HEK293 (cell line): ENCODE data around the gene TGFB2.

Experiments
- CTCF ChIA-PET: fragments of 350-600 bp; formaldehyde crosslinking; extraction: SDS; loops from one replicate; lab custom pipeline; 2021; ENCODE audit warnings: antibody characterized with exemption; lab: Yijun Ruan, JAX
- POLR2A ChIA-PET: fragments of 300-600 bp; formaldehyde crosslinking; extraction: SDS; loops from one replicate; lab custom pipeline; 2020; ENCODE audit warnings: antibody characterized with exemption, inconsistent platforms; lab: Yijun Ruan, JAX
- H3K27ac ChIP-seq: fragments of 200-500 bp; sonication (Bioruptor generic); 2 replicates; pipeline ENCODE4 v1.5.1; 2014; ENCODE audit warnings: low read depth, low read length, control low read depth, inconsistent platforms; ENCODE audit errors: extremely low read depth
- H3K36me3 ChIP-seq, 2 experiments: fragments of 200-500 bp in 1 of 2; sonication (Bioruptor generic) in 1 of 2; 1 replicate in 1 of 2; 2 replicates in 1 of 2; pipeline ENCODE4 v1.5.1; 2014 to 2017; ENCODE audit warnings: inconsistent platforms in 2 of 2, low read length in 2 of 2; ENCODE audit not compliant: control insufficient read depth in 2 of 2, insufficient read depth in 1 of 2
- H3K4me1 ChIP-seq: fragments of 200-500 bp; sonication (Bioruptor generic); 2 replicates; pipeline ENCODE4 v1.5.1; 2014; ENCODE audit warnings: mild to moderate bottlenecking, low read length, inconsistent platforms; ENCODE audit not compliant: control insufficient read depth, insufficient read depth
- H3K4me3 ChIP-seq: 2 replicates; pipeline ENCODE4 v1.5.1; 2011; ENCODE audit warnings: low read depth, mild to moderate bottlenecking, control low read depth, low read length, moderate library complexity
- H3K9me3 ChIP-seq: fragments of 200-500 bp; sonication (Bioruptor generic); 2 replicates; pipeline ENCODE4 v1.5.1; 2014; ENCODE audit warnings: low read depth, low read length, inconsistent platforms; ENCODE audit not compliant: control insufficient read depth, insufficient read depth
- KLF8 ChIP-seq: fragments of 450-650 bp; formaldehyde crosslinking; IDR thresholded peaks from 2 replicates; pipeline ENCODE4 v1.5.1; 2016; ENCODE audit warnings: missing biosample characterization, missing genetic modification characterization
- MZF1 ChIP-seq: fragments of 450-650 bp; formaldehyde crosslinking; IDR thresholded peaks from 2 replicates; pipeline ENCODE4 v1.5.1; 2017; ENCODE audit warnings: missing biosample characterization, missing genetic modification characterization, borderline replicate concordance
- PATZ1 ChIP-seq: fragments of 450-650 bp; formaldehyde crosslinking; IDR thresholded peaks from 2 replicates; pipeline ENCODE4 v1.5.1; 2016; ENCODE audit warnings: missing biosample characterization, missing genetic modification characterization
- PBX3 ChIP-seq: sonication (generic); formaldehyde crosslinking; IDR thresholded peaks from 2 replicates; pipeline ENCODE4 v1.8.1; 2022; ENCODE audit warnings: mild to moderate bottlenecking, moderate library complexity, missing genetic modification reagents
- PRDM10 ChIP-seq: fragments of 450-650 bp; formaldehyde crosslinking; IDR thresholded peaks from 2 replicates; pipeline ENCODE4 v1.5.1; 2016; ENCODE audit warnings: missing biosample characterization, missing genetic modification characterization
- PRDM6 ChIP-seq: fragments of 450-650 bp; formaldehyde crosslinking; IDR thresholded peaks from 2 replicates; pipeline ENCODE4 v1.5.1; 2017; ENCODE audit warnings: missing biosample characterization, missing genetic modification characterization
- SP3 ChIP-seq: fragments of 450-650 bp; formaldehyde crosslinking; IDR thresholded peaks from 2 replicates; pipeline ENCODE4 v1.5.1; 2016; ENCODE audit warnings: missing biosample characterization, missing genetic modification characterization
- ZBTB10 ChIP-seq: fragments of 450-650 bp; formaldehyde crosslinking; IDR thresholded peaks from 2 replicates; pipeline ENCODE4 v1.5.1; 2016; ENCODE audit warnings: missing biosample characterization, missing genetic modification characterization
- ZEB2 ChIP-seq: fragments of 450-650 bp; formaldehyde crosslinking; IDR thresholded peaks from 2 replicates; pipeline ENCODE4 v1.5.1; 2016; ENCODE audit warnings: missing biosample characterization, missing genetic modification characterization
- ZFP69B ChIP-seq: fragments of 450-650 bp; formaldehyde crosslinking; IDR thresholded peaks from 2 replicates; pipeline ENCODE4 v1.5.1; 2016; ENCODE audit warnings: missing biosample characterization, missing genetic modification characterization
- ZNF148 ChIP-seq: fragments of 450-650 bp; formaldehyde crosslinking; IDR thresholded peaks from 2 replicates; pipeline ENCODE4 v1.5.0; 2017; ENCODE audit warnings: missing biosample characterization, missing genetic modification characterization, borderline replicate concordance
- ZNF155 ChIP-seq: fragments of 450-650 bp; formaldehyde crosslinking; IDR thresholded peaks from 2 replicates; pipeline ENCODE4 v1.5.1; 2016; ENCODE audit warnings: missing biosample characterization, missing genetic modification characterization
- ZNF16 ChIP-seq: fragments of 450-650 bp; formaldehyde crosslinking; IDR thresholded peaks from 2 replicates; pipeline ENCODE4 v1.5.1; 2016; ENCODE audit warnings: low read depth, missing biosample characterization, missing genetic modification characterization
- ZNF24 ChIP-seq: fragments of 450-650 bp; formaldehyde crosslinking; IDR thresholded peaks from 2 replicates; pipeline ENCODE4 v1.5.1; 2016; ENCODE audit warnings: missing biosample characterization, missing genetic modification characterization
- ZNF274 ChIP-seq, 2 experiments: fragments of 200-500 bp in 1 of 2; fragments of 450-650 bp in 1 of 2; sonication (Bioruptor generic) in 1 of 2; formaldehyde crosslinking in 1 of 2; IDR thresholded peaks; 2 replicates each; pipeline versions ENCODE4 v1.5.1 to v1.6.1; 2014 to 2016; ENCODE audit warnings: borderline replicate concordance in 1 of 2, inconsistent platforms in 1 of 2, low read length in 1 of 2, missing biosample characterization in 1 of 2, missing genetic modification characterization in 1 of 2
- ZNF311 ChIP-seq: fragments of 450-650 bp; formaldehyde crosslinking; IDR thresholded peaks from 2 replicates; pipeline ENCODE4 v1.5.1; 2017; ENCODE audit warnings: missing biosample characterization, missing genetic modification characterization, borderline replicate concordance
- ZNF341 ChIP-seq: fragments of 450-650 bp; formaldehyde crosslinking; IDR thresholded peaks from 2 replicates; pipeline ENCODE4; 2016; ENCODE audit warnings: low read depth, missing biosample characterization, missing genetic modification characterization
- ZNF366 ChIP-seq: fragments of 450-650 bp; formaldehyde crosslinking; conservative IDR thresholded peaks from 2 replicates; pipeline ENCODE4 v1.5.1; 2016; ENCODE audit warnings: missing biosample characterization, missing genetic modification characterization
- ZNF37A ChIP-seq: fragments of 450-650 bp; IDR thresholded peaks from 2 replicates; pipeline ENCODE4 v1.5.1; 2018; ENCODE audit warnings: missing biosample characterization, missing genetic modification characterization
- ZNF473 ChIP-seq: fragments of 450-650 bp; formaldehyde crosslinking; IDR thresholded peaks from 2 replicates; pipeline ENCODE4 v1.5.1; 2017; ENCODE audit warnings: missing biosample characterization, missing genetic modification characterization
- ZNF514 ChIP-seq: fragments of 450-650 bp; formaldehyde crosslinking; IDR thresholded peaks from 2 replicates; pipeline ENCODE4 v1.5.1; 2016; ENCODE audit warnings: missing biosample characterization, missing genetic modification characterization
- ZNF623 ChIP-seq: fragments of 450-650 bp; formaldehyde crosslinking; IDR thresholded peaks from 2 replicates; pipeline ENCODE4 v1.5.1; 2016; ENCODE audit warnings: missing biosample characterization, missing genetic modification characterization
- ZNF629 ChIP-seq: fragments of 450-650 bp; formaldehyde crosslinking; IDR thresholded peaks from 2 replicates; pipeline ENCODE4 v1.5.1; 2017; ENCODE audit warnings: missing biosample characterization, missing genetic modification characterization
- ZNF776 ChIP-seq: fragments of 450-650 bp; formaldehyde crosslinking; IDR thresholded peaks from 2 replicates; pipeline ENCODE4 v1.5.0; 2017; ENCODE audit warnings: missing biosample characterization, missing genetic modification characterization, borderline replicate concordance

Gene TGFB2

GRCh38 chr1:218421531-218421930 is 76.4 kb downstream of the TGFB2 start:
- Histone ChIP-seq H3K4me1 (no peaks in the 10 kb centered on the region), H3K9me3 (no peaks in the 10 kb centered on the region), H3K36me3 (no peaks in the 10 kb centered on the region), H3K27ac (no peak overlapping the region), H3K4me3 (no peak overlapping the region)
- ChIA-PET POLR2A (interaction anchor here (0.7 kb wide), 1 partner anchor 42 kb away, joined by 4 read pairs; no protein-coding TSS in a partner anchor), CTCF (interaction anchor here (0.6 kb wide), 1 partner anchor 1292 kb away, joined by 4 read pairs; no protein-coding TSS in a partner anchor)
- no peak for TF ChIP-seq ZNF155 (tag by site-specific recombination)
- TF ChIP-seq SP3 (tag by site-specific recombination), result no peak
- TF ChIP-seq ZNF514 (tag by site-specific recombination), result no peak
- TF ChIP-seq PRDM6 (tag by site-specific recombination), result 0 out of 2 replicates have a peak, but pooled peaks have one; percentile 17
- TF ChIP-seq ZNF16 (tag by site-specific recombination), result no peak
- TF ChIP-seq ZBTB10 (tag by site-specific recombination), result no peak
- TF ChIP-seq ZNF37A, result no peak
- no peak for TF ChIP-seq ZNF148 (tag by site-specific recombination)
- TF ChIP-seq ZNF629 (tag by site-specific recombination), result peak; percentile 72
- no peak for TF ChIP-seq PATZ1 (tag by site-specific recombination)
- no peak for TF ChIP-seq ZNF776 (tag by site-specific recombination)
- no peak for TF ChIP-seq PBX3 (CRISPR knock-in tag)
- TF ChIP-seq ZNF366 (tag by site-specific recombination), result peak; percentile 16; the same call in 1 of the 2 replicates
- TF ChIP-seq ZEB2 (tag by site-specific recombination), result peak; percentile 61; the same call in 1 of the 2 replicates
- no peak for TF ChIP-seq ZNF341
- peak; percentile 78 for TF ChIP-seq ZFP69B
- TF ChIP-seq KLF8, result peak; percentile 12; the same call in 1 of the 2 replicates
- TF ChIP-seq ZNF24 (tag by site-specific recombination), result no peak
- no peak for TF ChIP-seq ZNF274 (IDR thresholded peaks at IDR 0.05; ENCODE audit: low read length)
- no peak for TF ChIP-seq ZNF274 (tag by site-specific recombination; IDR thresholded peaks at IDR 0.05; ENCODE audit: borderline replicate concordance)
- no peak for TF ChIP-seq ZNF311 (tag by site-specific recombination)
- TF ChIP-seq ZNF473 (tag by site-specific recombination), result no peak
- no peak for TF ChIP-seq ZNF623 (tag by site-specific recombination)
- 0 out of 2 replicates have a peak, but pooled peaks have one; percentile 16 for TF ChIP-seq PRDM10
- TF ChIP-seq MZF1 (tag by site-specific recombination), result peak; percentile 68; the same call in 1 of the 2 replicates
